Neutrophil (primary cell): ENCODE data around the gene BAHCC1.
"Not testable (repeated sequence)": the region's sequence is repeated elsewhere in the genome, so short reads cannot be mapped to it uniquely, and the experiment has no call there.

ENCODE experiments used
- H3K27ac ChIP-seq: fragments of 200-600 bp; sonication (generic); 2 replicates; pipeline ENCODE4 v1.5.1; 2016; ENCODE audit warnings: mild to moderate bottlenecking, moderate library complexity
- H3K27me3 ChIP-seq: fragments of 200-600 bp; sonication (generic); 2 replicates; pipeline ENCODE4 v1.6.0; 2016; ENCODE audit warnings: mild to moderate bottlenecking
- H3K36me3 ChIP-seq: fragments of 200-600 bp; sonication (generic); 2 replicates; pipeline ENCODE4 v1.5.1; 2017
- H3K4me1 ChIP-seq, 2 experiments: fragments of 200-600 bp in 1 of 2; sonication (generic) in 1 of 2; 1 replicate in 1 of 2; 2 replicates in 1 of 2; pipeline versions ENCODE4 v1.5.1 to v1.6.1; 2013 to 2016; ENCODE audit warnings: low read depth in 1 of 2, low read length in 1 of 2, mild to moderate bottlenecking in 1 of 2, moderate library complexity in 1 of 2; ENCODE audit not compliant: control insufficient read depth in 1 of 2, insufficient read depth in 1 of 2
- H3K4me3 ChIP-seq, 2 experiments: fragments of 200-600 bp in 1 of 2; sonication (generic) in 1 of 2; 1 replicate in 1 of 2; 2 replicates in 1 of 2; pipeline ENCODE4 v1.5.1; 2013 to 2016; ENCODE audit warnings: low read depth in 1 of 2, low read length in 1 of 2, mild to moderate bottlenecking in 1 of 2, moderate library complexity in 1 of 2
- H3K9me3 ChIP-seq: fragments of 200-600 bp; sonication (generic); 2 replicates; pipeline ENCODE4 v1.5.1; 2016
- TF ChIP-seq, protein P1 (sequence below): fragments of 200-600 bp; sonication (generic); IDR thresholded peaks from 2 replicates; pipeline ENCODE4 v1.5.1; 2016; ENCODE audit warnings: antibody characterized with exemption

Gene BAHCC1

DNA sequence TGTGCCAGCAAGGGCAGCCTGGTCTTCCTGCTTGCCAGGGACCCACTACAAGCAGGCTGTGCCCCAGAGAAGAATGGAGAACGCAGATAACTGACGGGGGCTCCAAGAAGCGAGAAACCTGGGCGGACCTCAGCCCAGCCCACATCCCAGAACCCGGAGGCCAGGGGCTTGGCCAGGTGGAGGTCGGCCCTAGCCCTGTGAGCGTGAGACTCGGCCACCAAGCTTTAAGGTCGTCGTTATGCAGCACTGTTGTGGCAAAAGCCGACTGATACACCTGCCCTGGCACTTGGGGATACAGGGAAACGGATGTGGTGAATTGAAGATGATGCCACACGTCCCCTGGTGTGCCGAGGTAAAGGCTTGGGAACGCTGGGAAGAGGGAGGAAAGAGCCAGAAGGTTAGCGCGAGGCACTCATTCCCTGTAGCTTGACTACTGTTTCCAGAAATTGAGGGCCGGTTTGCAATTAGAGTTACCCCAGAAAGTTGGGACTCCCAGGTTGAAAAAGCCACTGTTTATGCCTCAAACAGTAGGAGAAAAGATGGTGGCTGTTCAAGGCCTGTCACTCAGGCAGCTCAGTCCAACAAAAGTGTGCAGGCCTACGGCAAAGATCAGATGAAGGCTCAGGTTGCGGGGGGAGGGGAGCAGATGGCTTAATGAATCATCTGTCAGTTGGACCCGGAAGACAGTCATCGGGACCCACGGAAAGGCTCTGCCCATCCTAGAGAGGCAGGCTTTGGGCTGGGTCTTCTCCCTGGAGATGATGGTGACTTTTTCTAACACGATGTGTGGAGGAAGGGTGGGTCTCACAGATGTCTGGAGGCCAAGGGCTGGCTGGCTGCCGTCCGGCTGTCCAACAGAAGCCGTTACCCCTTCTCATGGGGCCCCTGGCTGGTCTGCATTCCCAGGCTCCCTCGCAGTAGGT, 45.6 kb upstream of the BAHCC1 start:
- no peaks in the 10 kb centered on the region for H3K36me3 ChIP-seq
- peaks cover 88% of the 10 kb centered on the region for H3K27me3 ChIP-seq
- no peaks in the 10 kb centered on the region for H3K9me3 ChIP-seq
- TF ChIP-seq, protein P1, sequence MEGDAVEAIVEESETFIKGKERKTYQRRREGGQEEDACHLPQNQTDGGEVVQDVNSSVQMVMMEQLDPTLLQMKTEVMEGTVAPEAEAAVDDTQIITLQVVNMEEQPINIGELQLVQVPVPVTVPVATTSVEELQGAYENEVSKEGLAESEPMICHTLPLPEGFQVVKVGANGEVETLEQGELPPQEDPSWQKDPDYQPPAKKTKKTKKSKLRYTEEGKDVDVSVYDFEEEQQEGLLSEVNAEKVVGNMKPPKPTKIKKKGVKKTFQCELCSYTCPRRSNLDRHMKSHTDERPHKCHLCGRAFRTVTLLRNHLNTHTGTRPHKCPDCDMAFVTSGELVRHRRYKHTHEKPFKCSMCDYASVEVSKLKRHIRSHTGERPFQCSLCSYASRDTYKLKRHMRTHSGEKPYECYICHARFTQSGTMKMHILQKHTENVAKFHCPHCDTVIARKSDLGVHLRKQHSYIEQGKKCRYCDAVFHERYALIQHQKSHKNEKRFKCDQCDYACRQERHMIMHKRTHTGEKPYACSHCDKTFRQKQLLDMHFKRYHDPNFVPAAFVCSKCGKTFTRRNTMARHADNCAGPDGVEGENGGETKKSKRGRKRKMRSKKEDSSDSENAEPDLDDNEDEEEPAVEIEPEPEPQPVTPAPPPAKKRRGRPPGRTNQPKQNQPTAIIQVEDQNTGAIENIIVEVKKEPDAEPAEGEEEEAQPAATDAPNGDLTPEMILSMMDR: no peak
- no peak overlapping the region for H3K4me3 ChIP-seq
- peaks cover 15 to 17% of the 10 kb centered on the region in 2 experiments for H3K4me1 ChIP-seq
- H3K27ac ChIP-seq: no peak overlapping the region

DNA sequence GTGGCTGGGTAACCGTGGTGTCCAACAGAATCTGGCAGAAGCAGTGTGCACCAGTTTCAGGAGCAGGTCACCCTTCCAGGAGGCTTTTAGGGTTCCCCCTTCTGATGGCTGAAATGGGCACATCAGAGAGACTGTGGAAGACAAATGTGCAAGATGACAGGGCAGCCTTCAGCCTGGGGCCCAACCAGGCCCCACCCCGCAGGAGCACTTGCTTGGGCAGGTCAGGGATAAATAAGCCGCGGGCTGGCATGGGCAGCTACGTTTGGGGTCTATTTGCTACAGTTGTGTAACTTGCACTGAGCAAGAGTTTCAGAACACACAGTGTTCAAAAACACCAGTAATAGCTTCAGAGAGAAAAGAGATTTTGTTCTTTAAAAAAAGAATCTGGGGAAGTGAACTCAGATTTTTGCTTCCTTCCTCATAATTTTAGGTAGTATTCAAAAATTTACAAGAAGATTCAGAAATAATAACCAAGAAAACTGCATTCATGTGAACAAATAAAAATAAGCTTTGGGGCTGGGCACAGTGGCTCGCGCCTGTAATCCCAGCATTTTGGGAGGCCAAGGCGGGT, 44.9 kb upstream of the BAHCC1 start:
- Histone ChIP-seq H3K9me3 (no peaks in the 10 kb centered on the region), H3K4me1 (peaks cover 14 to 15% of the 10 kb centered on the region in 2 experiments), H3K36me3 (no peaks in the 10 kb centered on the region), H3K27ac (no peak overlapping the region), H3K4me3 (no peak overlapping the region), H3K27me3 (peaks cover 88% of the 10 kb centered on the region)
- TF ChIP-seq, protein P1: no peak

DNA sequence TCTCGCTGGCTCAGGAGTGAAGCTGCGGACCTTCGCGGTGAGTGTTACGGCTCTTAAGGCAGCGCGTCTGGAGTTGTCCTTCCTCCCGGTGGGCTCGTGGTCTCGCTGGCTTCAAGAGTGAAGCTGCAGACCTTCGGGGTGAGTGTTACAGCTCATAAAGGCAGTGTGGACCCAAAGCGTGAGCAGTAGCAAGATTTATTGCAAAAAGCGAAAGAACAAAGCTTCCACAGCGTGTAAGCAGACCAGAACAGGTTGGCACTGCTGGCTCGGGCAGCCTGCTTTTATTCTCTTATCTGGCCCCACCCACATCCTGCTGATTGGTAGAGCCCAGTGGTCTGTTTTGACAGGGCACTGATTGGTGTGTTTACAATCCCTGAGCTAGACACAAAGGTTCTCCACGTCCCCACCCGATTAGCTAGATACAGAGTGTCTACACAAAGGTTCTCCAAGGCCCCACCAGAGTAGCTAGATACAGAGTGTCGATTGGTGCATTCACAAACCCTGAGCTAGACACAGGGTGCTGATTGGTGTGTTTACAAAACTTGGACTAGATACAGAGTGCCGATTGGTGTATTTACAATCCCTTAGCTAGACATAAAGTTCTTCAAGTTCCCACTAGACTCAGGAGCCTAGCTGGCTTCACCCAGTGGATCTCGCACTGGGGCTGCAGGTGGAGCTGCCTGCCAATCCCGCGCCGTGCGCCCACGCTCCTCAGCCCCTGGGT, 43.8 kb upstream of the BAHCC1 start:
- not testable (repeated sequence) for H3K4me1 ChIP-seq, H3K4me3 ChIP-seq, H3K36me3 ChIP-seq, H3K27ac ChIP-seq, H3K9me3 ChIP-seq
- H3K27me3 ChIP-seq: peaks cover 87% of the 10 kb centered on the region

DNA sequence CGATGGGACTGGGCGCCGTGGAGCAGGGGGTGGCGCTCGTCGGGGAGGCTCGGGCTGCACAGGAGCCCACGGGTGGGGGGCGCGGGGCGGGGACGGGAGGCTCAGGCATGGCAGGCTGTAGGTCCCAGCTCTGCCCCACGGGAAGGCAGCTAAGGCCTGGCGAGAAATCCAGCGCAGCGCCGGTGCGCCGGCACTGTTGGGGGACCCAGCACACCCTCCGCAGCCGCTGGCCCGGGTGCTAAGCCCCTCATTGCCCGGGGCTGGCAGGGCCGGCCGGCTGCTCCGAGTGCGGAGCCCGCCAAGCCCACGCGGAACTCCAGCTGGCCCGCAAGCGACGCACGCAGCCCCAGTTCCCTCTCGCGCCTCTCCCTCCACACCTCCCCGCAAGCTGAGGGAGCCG, 43.2 kb upstream of the BAHCC1 start:
- H3K4me1 ChIP-seq, H3K36me3 ChIP-seq, H3K27ac ChIP-seq, H3K9me3 ChIP-seq, H3K4me3 ChIP-seq: not testable (repeated sequence)
- peaks cover 81% of the 10 kb centered on the region for H3K27me3 ChIP-seq

DNA sequence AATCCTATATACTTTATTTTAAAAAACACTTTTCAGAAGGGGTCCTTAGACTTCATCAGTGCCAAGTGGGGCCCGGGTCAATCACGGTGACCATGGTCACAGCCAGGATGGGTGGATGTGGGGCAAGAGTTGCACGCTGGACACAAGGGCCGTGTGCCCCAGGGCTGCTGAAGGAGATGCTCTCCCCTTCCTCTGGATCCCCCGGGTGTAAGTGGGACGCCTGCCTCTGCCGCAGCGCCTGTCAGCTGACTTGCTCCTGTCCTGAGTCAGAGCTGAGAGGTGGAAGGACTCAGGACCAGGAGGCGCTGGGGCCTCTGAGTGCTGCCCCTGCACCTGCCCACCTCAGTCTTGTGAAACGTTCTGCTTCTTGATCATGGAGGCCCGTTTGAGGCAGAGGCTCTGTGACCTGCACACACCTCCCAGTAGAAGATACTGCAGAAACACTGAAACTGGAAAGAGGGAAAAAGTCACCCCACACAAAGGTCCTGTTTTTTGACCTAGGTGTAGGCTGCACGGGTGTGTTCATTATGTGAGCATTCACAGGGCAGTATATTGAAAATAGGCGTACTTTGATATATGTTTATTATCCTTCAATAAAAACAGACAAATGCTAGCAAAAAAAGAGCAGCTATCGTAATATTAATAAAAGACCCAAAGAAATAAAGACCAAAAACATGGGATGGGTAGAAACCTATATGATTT, 40.9 kb upstream of the BAHCC1 start:
- H3K4me1 ChIP-seq: peaks cover 6 to 7% of the 10 kb centered on the region in 2 experiments
- no peaks in the 10 kb centered on the region for H3K36me3 ChIP-seq
- H3K27me3 ChIP-seq: peaks cover 78% of the 10 kb centered on the region
- TF ChIP-seq, protein P1: no peak
- no peaks in the 10 kb centered on the region for H3K9me3 ChIP-seq
- no peak overlapping the region for H3K27ac ChIP-seq
- no peak overlapping the region for H3K4me3 ChIP-seq

DNA sequence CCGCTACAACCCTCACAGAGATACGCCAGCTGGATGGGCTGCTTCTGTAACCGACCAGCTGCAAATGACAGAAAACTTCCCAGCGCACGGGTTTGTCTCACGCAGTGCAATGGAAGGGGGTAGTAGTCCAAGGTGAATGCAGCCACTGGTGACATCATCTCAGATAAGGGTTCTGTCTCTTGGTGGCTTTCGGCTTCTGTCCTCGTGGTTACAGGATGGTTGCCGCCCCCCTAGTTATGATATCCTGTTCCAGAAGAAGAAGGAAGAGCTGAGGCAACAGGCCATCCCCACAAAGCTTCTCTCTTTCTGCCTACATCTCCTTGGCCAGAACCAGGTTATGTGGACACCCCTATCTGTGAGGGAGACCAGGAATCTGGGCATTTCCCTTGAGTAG, 40.3 kb upstream of the BAHCC1 start:
- Histone ChIP-seq H3K27me3 (peaks cover 78% of the 10 kb centered on the region), H3K4me3 (no peak overlapping the region), H3K4me1 (peaks cover 6 to 7% of the 10 kb centered on the region in 2 experiments), H3K9me3 (no peaks in the 10 kb centered on the region), H3K36me3 (no peaks in the 10 kb centered on the region), H3K27ac (no peak overlapping the region)
- TF ChIP-seq, protein P1: no peak
